ENCODE measurements around the gene SLC25A4.

DNA sequence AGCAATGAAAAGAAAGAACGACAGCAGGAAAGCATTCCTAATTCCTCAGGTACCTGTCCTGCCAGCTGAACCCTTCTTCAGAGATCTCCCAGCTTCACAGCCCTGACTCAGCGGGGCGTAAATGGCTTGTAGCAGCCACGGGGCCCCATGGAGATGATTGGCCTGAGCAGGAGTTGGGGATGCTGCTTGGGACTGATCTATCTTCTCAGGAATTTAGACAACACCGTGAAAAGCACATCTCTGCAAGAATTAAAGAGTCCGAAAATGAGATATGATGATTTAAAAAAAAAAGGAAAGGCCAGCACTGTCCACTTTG is 22.5 kb upstream of the SLC25A4 start:
- TF ChIP-seq, protein P1, sequence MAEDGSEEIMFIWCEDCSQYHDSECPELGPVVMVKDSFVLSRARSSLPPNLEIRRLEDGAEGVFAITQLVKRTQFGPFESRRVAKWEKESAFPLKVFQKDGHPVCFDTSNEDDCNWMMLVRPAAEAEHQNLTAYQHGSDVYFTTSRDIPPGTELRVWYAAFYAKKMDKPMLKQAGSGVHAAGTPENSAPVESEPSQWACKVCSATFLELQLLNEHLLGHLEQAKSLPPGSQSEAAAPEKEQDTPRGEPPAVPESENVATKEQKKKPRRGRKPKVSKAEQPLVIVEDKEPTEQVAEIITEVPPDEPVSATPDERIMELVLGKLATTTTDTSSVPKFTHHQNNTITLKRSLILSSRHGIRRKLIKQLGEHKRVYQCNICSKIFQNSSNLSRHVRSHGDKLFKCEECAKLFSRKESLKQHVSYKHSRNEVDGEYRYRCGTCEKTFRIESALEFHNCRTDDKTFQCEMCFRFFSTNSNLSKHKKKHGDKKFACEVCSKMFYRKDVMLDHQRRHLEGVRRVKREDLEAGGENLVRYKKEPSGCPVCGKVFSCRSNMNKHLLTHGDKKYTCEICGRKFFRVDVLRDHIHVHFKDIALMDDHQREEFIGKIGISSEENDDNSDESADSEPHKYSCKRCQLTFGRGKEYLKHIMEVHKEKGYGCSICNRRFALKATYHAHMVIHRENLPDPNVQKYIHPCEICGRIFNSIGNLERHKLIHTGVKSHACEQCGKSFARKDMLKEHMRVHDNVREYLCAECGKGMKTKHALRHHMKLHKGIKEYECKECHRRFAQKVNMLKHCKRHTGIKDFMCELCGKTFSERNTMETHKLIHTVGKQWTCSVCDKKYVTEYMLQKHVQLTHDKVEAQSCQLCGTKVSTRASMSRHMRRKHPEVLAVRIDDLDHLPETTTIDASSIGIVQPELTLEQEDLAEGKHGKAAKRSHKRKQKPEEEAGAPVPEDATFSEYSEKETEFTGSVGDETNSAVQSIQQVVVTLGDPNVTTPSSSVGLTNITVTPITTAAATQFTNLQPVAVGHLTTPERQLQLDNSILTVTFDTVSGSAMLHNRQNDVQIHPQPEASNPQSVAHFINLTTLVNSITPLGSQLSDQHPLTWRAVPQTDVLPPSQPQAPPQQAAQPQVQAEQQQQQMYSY (CRISPR knock-in tag; IDR thresholded peaks at IDR 0.05), result no peak
- TF ChIP-seq POLR2AphosphoS5 (IDR thresholded peaks at IDR 0.05; ENCODE audit: low read length) (no peak), ZNF24 (IDR thresholded peaks at IDR 0.05) (no peak), CBX5 (IDR thresholded peaks at IDR 0.05; ENCODE audit: low read depth) (no peak), NBN (IDR thresholded peaks at IDR 0.05) (no peak)
- TF ChIP-seq, protein P2, sequence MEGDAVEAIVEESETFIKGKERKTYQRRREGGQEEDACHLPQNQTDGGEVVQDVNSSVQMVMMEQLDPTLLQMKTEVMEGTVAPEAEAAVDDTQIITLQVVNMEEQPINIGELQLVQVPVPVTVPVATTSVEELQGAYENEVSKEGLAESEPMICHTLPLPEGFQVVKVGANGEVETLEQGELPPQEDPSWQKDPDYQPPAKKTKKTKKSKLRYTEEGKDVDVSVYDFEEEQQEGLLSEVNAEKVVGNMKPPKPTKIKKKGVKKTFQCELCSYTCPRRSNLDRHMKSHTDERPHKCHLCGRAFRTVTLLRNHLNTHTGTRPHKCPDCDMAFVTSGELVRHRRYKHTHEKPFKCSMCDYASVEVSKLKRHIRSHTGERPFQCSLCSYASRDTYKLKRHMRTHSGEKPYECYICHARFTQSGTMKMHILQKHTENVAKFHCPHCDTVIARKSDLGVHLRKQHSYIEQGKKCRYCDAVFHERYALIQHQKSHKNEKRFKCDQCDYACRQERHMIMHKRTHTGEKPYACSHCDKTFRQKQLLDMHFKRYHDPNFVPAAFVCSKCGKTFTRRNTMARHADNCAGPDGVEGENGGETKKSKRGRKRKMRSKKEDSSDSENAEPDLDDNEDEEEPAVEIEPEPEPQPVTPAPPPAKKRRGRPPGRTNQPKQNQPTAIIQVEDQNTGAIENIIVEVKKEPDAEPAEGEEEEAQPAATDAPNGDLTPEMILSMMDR (IDR thresholded peaks at IDR 0.05 in 2 of 3, conservative IDR thresholded peaks at IDR 0.05 in 1 of 3; ENCODE audit: control insufficient read depth in 2 of 3, extremely low read depth in 1 of 3, insufficient read depth in 1 of 3, low read depth in 3 of 3, low read length in 3 of 3), result no peak
